Measurements from ENCODE around the gene CFAP141.

The CFAP141 gene

DNA sequence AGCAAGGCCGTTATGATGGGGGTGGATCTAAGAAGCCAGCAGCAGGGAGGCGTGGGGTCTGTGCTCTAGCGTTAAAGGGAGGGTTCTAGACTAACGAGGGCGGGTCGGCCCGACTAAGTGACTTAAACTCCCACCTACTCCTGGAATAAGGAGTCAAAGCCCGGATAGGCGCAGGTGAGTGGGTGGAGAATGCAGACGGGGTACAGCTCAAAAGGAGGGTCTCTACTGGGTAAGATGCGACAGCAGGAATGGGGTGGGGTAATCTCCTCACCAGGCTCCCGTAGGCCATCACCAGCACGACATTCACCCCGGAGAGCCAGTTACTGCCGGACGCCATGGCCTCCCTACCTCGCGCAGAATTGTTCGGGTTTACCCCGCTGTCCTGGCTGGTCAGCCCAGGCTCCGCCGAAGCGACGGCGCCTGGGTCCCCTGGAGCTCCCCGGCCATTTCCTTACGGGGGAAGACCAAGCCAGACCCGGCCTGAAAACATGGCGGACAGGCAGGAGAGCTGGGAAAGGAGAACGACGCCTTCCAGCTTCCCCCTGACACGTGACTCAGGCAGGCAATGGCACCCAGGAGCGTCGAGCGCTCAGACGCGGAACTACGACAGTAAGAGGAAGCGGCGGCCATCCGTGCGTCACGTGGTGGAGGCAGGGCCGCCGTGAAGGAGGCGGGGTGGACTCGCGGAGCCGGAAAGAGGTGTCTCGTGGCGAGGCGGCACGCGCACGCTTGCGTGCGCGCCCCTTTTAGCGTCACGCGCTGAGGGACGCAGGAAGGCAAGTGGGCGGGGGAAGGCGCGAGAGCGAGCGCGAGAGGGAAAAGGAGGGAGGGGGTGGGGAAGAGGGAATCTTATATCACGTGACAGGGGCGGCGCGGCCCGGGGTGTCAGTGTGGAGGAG is 14.2 kb upstream of the CFAP141 start, which contains the start of gene UBAP2L:
Gene UBAP2L, plus strand, starts transcription at position 885 of the 899 bp plus-strand sequence. CDS start 4,169 bp downstream, outside the sequence.
- Histone ChIP-seq H3K36me3 (peaks cover 20% of the 10 kb centered on the region), H3K4me1 (ENCODE audit: control insufficient read depth in 1 of 2, insufficient read depth in 1 of 2, low read depth in 1 of 2, low read length in 1 of 2) (peaks cover 32 to 35% of the 10 kb centered on the region in 2 experiments)

DNA sequence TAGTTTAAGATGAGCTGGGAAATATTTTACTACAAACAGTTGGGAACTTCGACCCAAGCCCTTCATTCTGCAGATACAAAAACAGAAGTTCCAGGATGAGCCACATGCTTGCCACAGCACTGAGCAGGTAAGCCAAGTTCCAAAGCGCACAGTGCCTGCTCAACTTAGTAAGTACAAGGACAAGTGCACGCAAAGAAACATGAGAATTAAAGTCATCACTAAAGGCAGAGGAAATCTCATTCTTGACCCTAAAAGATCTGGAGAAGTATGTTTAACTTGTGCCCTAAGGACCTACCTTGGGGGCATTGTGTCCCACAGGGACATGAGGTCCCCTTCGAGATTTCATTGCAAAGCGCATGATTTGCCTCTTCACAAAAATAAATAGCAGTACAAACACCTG is 13.4 kb upstream of the CFAP141 start:
- H3K36me3 ChIP-seq, result peaks cover 20% of the 10 kb centered on the region
- H3K27me3 ChIP-seq, result no peaks in the 10 kb centered on the region
- H3K4me3 ChIP-seq (ENCODE audit: low read depth in 1 of 2, low read length in 1 of 2), result peak overlapping the region; percentile 70 to 84
- TF ChIP-seq, protein P1, sequence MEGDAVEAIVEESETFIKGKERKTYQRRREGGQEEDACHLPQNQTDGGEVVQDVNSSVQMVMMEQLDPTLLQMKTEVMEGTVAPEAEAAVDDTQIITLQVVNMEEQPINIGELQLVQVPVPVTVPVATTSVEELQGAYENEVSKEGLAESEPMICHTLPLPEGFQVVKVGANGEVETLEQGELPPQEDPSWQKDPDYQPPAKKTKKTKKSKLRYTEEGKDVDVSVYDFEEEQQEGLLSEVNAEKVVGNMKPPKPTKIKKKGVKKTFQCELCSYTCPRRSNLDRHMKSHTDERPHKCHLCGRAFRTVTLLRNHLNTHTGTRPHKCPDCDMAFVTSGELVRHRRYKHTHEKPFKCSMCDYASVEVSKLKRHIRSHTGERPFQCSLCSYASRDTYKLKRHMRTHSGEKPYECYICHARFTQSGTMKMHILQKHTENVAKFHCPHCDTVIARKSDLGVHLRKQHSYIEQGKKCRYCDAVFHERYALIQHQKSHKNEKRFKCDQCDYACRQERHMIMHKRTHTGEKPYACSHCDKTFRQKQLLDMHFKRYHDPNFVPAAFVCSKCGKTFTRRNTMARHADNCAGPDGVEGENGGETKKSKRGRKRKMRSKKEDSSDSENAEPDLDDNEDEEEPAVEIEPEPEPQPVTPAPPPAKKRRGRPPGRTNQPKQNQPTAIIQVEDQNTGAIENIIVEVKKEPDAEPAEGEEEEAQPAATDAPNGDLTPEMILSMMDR (IDR thresholded peaks at IDR 0.05), result no peak
- no peaks in the 10 kb centered on the region for H3K9me3 ChIP-seq
- H3K4me1 ChIP-seq (ENCODE audit: control insufficient read depth in 1 of 2, insufficient read depth in 1 of 2, low read depth in 1 of 2, low read length in 1 of 2), result peaks cover 32 to 35% of the 10 kb centered on the region in 2 experiments
- H3K27ac ChIP-seq, result peak overlapping the region; percentile 89

More for the DNA sequence above, 14.2 kb upstream of the CFAP141 start, which contains the start of gene UBAP2L:
- TF ChIP-seq, protein P1 (IDR thresholded peaks at IDR 0.05), result no peak
- Histone ChIP-seq H3K27me3 (no peaks in the 10 kb centered on the region), H3K4me3 (ENCODE audit: low read depth in 1 of 2, low read length in 1 of 2) (peak within 1 kb of the TSS; percentile 70 to 84), H3K27ac (peak within 1 kb of the TSS; percentile 89), H3K9me3 (no peaks in the 10 kb centered on the region)

DNA sequence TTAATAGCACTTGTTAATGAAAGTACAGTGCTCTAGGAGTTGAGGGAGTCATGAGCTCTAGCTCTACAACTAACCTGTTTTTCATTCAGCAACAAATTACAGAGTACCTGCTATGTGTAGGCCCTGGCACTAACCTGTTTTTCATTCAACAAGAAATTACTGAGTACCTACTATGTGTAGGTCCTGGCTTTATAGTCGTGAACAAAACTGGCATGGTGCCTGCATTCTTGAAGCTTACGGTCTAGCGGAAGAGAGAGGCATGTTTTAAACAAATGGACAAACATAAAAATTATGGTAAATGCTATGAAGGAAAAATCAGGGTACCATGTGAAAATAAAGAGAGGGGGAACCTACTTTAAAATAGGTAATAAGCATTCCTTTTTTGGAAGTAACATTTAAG is 12.4 kb upstream of the CFAP141 start:
- H3K4me1 ChIP-seq (ENCODE audit: control insufficient read depth in 1 of 2, insufficient read depth in 1 of 2, low read depth in 1 of 2, low read length in 1 of 2), result peaks cover 32 to 35% of the 10 kb centered on the region in 2 experiments
- no peak overlapping the region for H3K4me3 ChIP-seq (ENCODE audit: low read depth in 1 of 2, low read length in 1 of 2)
- H3K36me3 ChIP-seq, result peaks cover 25% of the 10 kb centered on the region
- TF ChIP-seq, protein P1 (IDR thresholded peaks at IDR 0.05), result no peak
- no peaks in the 10 kb centered on the region for H3K27me3 ChIP-seq
- peak overlapping the region; percentile 89 for H3K27ac ChIP-seq
- no peaks in the 10 kb centered on the region for H3K9me3 ChIP-seq

DNA sequence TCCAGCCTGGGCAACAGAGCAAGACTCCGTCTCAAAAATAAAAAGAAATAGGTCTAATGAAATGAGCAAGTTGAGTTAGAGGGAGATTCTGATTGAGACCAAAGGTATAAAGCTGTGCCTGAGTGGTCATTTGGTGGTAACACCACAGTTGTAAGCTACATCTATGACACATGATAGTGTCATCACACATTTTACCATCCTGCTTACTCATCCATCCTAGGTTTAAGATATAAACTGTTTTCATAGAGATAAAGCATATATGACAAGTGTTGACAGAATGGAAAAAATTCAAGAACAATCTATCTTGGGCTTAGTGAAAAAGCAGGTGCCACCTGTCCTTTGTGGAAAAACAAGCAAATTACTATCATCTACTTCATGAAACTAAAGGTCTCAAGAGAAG is 7.1 kb upstream of the CFAP141 start:
- Histone ChIP-seq H3K27ac (no peak overlapping the region), H3K36me3 (peaks cover 75% of the 10 kb centered on the region), H3K4me1 (ENCODE audit: control insufficient read depth in 1 of 2, insufficient read depth in 1 of 2, low read depth in 1 of 2, low read length in 1 of 2) (peaks cover 2 to 6% of the 10 kb centered on the region in 2 experiments), H3K9me3 (no peaks in the 10 kb centered on the region), H3K4me3 (ENCODE audit: low read depth in 1 of 2, low read length in 1 of 2) (no peak overlapping the region), H3K27me3 (no peaks in the 10 kb centered on the region)
- TF ChIP-seq, protein P1 (IDR thresholded peaks at IDR 0.05), result no peak

DNA sequence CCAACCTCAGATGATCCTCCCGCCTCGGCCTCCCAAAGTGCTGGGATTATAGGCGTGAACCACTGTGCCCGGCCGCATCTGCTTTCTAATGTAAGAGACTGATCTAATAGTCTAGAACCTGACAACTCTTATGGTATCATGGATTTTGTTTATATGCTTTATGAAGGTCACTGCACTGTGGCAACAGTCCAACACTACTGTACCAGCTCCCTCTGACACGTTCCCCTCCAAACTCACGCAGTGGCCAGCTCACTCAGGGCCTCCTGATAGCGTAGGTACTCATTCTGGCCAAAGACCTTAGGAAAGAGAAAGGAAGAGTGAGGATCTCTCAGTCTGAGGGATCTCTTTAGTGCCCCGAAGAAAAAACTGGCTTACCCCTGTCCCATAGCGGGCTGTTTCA is 6.0 kb upstream of the CFAP141 start:
- no peak overlapping the region for H3K27ac ChIP-seq
- peaks cover 75% of the 10 kb centered on the region for H3K36me3 ChIP-seq
- H3K27me3 ChIP-seq, result no peaks in the 10 kb centered on the region
- no peak overlapping the region for H3K4me3 ChIP-seq (ENCODE audit: low read depth in 1 of 2, low read length in 1 of 2)
- H3K4me1 ChIP-seq (ENCODE audit: control insufficient read depth in 1 of 2, insufficient read depth in 1 of 2, low read depth in 1 of 2, low read length in 1 of 2), result no peaks in the 10 kb centered on the region
- H3K9me3 ChIP-seq, result no peaks in the 10 kb centered on the region
- TF ChIP-seq, protein P1 (IDR thresholded peaks at IDR 0.05), result no peak

Data from neutrophil (primary cell).